HG03432 (cell line): ENCODE data around the gene MMRN2.

Experiments
- ATAC-seq: cut with Tn5 transposase; IDR thresholded peaks from one replicate; pipeline ENCODE4 v1.9.1; 2021; ENCODE audit warnings: mild to moderate bottlenecking, moderate library complexity; ENCODE audit not compliant: unreplicated experiment

MMRN2 gene

GRCh38 chr10:86888585-86889381, 68.6 kb downstream of the MMRN2 start:
- peak; percentile 99 for ATAC-seq
